ENCODE results near the gene FTMT. TPM values are rescaled to one million over a fixed set of nuclear protein-coding genes. Genes with fewer than 3 reads are reported as not detected.

FTMT gene
- total and polyA plus RNA-seq, 10 donors, result not detected

DNA sequence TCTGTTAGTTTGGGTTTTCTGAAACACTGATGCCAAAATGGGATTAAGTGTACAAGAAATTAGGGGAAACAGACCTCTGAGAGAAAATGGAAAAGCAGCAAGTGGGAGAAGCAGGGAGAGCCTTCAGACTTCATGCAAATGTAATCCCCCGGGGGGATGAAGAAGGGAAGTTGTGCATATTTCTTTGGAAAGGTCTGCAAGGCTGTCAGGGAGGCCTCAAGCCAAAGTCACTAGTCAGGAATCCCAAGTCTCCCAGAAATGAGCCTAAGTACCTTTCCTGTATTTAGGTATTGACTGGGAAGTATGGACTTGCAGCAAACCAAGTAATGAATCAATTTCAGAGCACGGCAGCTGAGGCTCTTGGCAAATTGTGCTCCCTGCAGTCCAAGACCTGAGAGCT is 2.2 kb downstream of the FTMT start:
- WGBS, 5 donors, result 51 to 64% (median 59%) methylated on average over 2 of the region's 2 CpGs
- no peak for TF ChIP-seq POLR2AphosphoS5 (IDR thresholded peaks at IDR 0.05)
- TF ChIP-seq, protein P1, sequence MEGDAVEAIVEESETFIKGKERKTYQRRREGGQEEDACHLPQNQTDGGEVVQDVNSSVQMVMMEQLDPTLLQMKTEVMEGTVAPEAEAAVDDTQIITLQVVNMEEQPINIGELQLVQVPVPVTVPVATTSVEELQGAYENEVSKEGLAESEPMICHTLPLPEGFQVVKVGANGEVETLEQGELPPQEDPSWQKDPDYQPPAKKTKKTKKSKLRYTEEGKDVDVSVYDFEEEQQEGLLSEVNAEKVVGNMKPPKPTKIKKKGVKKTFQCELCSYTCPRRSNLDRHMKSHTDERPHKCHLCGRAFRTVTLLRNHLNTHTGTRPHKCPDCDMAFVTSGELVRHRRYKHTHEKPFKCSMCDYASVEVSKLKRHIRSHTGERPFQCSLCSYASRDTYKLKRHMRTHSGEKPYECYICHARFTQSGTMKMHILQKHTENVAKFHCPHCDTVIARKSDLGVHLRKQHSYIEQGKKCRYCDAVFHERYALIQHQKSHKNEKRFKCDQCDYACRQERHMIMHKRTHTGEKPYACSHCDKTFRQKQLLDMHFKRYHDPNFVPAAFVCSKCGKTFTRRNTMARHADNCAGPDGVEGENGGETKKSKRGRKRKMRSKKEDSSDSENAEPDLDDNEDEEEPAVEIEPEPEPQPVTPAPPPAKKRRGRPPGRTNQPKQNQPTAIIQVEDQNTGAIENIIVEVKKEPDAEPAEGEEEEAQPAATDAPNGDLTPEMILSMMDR (IDR thresholded peaks at IDR 0.05 in 8 of 11, conservative IDR thresholded peaks at IDR 0.05 in 3 of 11), result no peak
- no peak for TF ChIP-seq POLR2A (IDR thresholded peaks at IDR 0.05)

DNA sequence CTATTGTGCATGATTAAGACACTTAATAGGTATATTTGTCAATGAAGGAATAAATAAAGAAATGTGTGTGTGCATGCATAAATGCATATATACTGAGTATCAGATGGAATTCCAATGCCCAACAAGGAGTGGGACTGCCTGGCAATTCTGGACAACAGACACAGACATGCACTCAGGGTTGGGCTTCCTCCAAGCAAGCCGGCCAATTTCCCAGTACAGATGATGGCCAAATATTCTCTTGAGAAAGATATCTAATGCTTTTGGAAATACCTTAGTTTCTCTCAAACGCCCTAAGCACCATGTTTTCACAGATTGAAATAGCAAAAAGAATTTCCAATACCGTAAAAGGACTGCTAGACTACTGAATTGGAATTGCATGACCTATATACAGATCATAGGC is 11.1 kb downstream of the FTMT start:
- Histone ChIP-seq H3K36me3 (no peaks in the 10 kb centered on the region), H3K27ac (no peak overlapping the region), H3K27me3 (replicated peaks in 1 of 7) (peaks cover 0 to 8% (median 0%) of the 10 kb centered on the region in 7 donors), H3K4me3 (no peak overlapping the region), H3K4me1 (no peaks in the 10 kb centered on the region), H3K9me3 (no peaks in the 10 kb centered on the region)
- no peak for DNase-seq
- 74 to 83% (median 78%) methylated on average over 3 of the region's 3 CpGs for WGBS, 5 donors
- TF ChIP-seq POLR2A (IDR thresholded peaks at IDR 0.05), result no peak
- TF ChIP-seq, protein P1 (IDR thresholded peaks at IDR 0.05 in 8 of 11, conservative IDR thresholded peaks at IDR 0.05 in 3 of 11), result no peak
- no peak for TF ChIP-seq POLR2AphosphoS5 (IDR thresholded peaks at IDR 0.05)
- intact Hi-C loops (cut with DNase I; ENCODE audit: low total_unique reads), result no loop called here

More for the DNA sequence above, 2.2 kb downstream of the FTMT start:
- intact Hi-C loops (cut with DNase I; ENCODE audit: low total_unique reads), result no loop called here
- Histone ChIP-seq H3K27me3 (replicated peaks in 1 of 7) (no peaks in the 10 kb centered on the region), H3K27ac (no peak overlapping the region), H3K36me3 (no peaks in the 10 kb centered on the region), H3K4me1 (no peaks in the 10 kb centered on the region), H3K4me3 (no peak overlapping the region), H3K9me3 (peaks cover 0 to 22% (median 11%) of the 10 kb centered on the region in 8 donors)
- DNase-seq, result no peak

DNA sequence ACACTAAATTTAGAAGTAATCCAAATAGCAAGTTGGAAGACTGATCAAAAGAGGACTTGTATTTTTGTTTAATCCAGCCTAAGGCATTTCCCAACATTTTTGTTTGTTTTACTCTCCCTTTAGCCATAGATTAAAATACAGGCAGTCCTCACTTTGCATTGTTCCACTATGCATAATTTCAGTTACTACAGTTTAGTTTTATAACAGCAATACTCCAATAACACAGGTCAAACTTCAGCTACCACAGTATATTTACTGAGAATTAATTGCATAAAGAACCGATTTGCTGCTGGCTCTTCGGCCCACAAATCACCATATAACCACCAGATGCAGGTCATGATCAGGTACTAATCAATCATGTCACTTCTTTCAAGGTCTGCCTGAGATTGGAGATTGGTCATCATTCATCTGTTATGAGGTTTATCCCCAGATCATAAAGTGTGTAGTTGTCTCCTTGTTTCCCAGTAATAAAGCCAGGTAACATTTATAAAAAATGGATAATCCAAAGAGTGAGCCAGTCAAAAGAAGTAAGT is 12.1 kb downstream of the FTMT start:
- WGBS, 5 donors, result 34 to 76% (median 61%) methylated on average over 2 of the region's 2 CpGs

DNA sequence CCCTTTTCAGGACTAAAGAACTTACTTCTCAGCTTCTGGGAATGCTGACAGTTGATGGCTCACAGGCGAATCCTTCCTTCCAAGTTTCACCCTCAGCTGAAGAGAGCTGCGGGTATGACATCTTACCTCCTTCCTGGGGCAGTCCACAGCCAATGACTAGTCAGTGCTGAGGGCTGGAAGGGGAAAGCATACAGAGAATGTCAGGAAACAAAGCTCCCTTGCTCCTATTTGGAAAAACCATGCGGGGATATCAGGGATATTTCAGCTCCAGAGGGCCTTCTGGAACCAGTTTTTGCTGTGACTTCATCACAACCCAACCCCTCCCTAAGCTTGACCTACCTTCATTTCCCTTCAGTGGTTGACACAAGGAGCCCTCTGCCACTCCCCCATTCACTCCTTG is 15.7 kb downstream of the FTMT start:
- intact Hi-C loops (cut with DNase I; ENCODE audit: low total_unique reads), result no loop called here

More for the DNA sequence above, 12.1 kb downstream of the FTMT start:
- no peak overlapping the region for H3K4me3 ChIP-seq
- H3K9me3 ChIP-seq, result no peaks in the 10 kb centered on the region
- intact Hi-C loops (cut with DNase I; ENCODE audit: low total_unique reads), result no loop called here
- H3K27me3 ChIP-seq (replicated peaks in 1 of 7), result peaks cover 0 to 8% (median 0%) of the 10 kb centered on the region in 7 donors
- H3K4me1 ChIP-seq, result no peaks in the 10 kb centered on the region
- DNase-seq, result no peak
- no peaks in the 10 kb centered on the region for H3K36me3 ChIP-seq
- TF ChIP-seq POLR2AphosphoS5 (IDR thresholded peaks at IDR 0.05) (no peak), POLR2A (IDR thresholded peaks at IDR 0.05) (no peak)
- TF ChIP-seq, protein P1 (IDR thresholded peaks at IDR 0.05 in 8 of 11, conservative IDR thresholded peaks at IDR 0.05 in 3 of 11), result no peak
- H3K27ac ChIP-seq, result no peak overlapping the region

More for the DNA sequence above, 15.7 kb downstream of the FTMT start:
- no peak overlapping the region for H3K4me3 ChIP-seq
- DNase-seq, result no peak
- WGBS, 5 donors, result 61 to 88% (median 72%) methylated on average over 3 of the region's 3 CpGs
- no peaks in the 10 kb centered on the region for H3K36me3 ChIP-seq
- TF ChIP-seq, protein P1 (IDR thresholded peaks at IDR 0.05 in 8 of 11, conservative IDR thresholded peaks at IDR 0.05 in 3 of 11), result no peak
- TF ChIP-seq POLR2A (IDR thresholded peaks at IDR 0.05), result no peak
- TF ChIP-seq POLR2AphosphoS5 (IDR thresholded peaks at IDR 0.05), result no peak
- no peaks in the 10 kb centered on the region for H3K27me3 ChIP-seq (replicated peaks in 1 of 7)
- H3K4me1 ChIP-seq, result no peaks in the 10 kb centered on the region
- H3K9me3 ChIP-seq, result no peaks in the 10 kb centered on the region
- H3K27ac ChIP-seq, result no peak overlapping the region
